H1 (cell line): Measurements from ENCODE around the gene SLC25A39. TPM values are rescaled to one million over a fixed set of nuclear protein-coding genes. Genes with fewer than 3 reads are reported as not detected.
A peak's percentile ranks its signal among the peaks of the same experiment; 100 is the strongest.

Source experiments
- JUN ChIP-seq: IDR thresholded peaks from 2 replicates; pipeline ENCODE4 v1.6.1; 2011; ENCODE audit warnings: low read depth, mild to moderate bottlenecking, improper control_type of control experiment, low read length
- SIN3A ChIP-seq, 2 experiments: IDR thresholded peaks in 1 of 2; conservative IDR thresholded peaks in 1 of 2; 2 replicates each; pipeline ENCODE4 v1.6.1; 2011 to 2012; ENCODE audit warnings: low read length in 2 of 2, improper control_type of control experiment in 1 of 2, low read depth in 1 of 2, mild to moderate bottlenecking in 1 of 2
- polyA plus RNA-seq, 7 experiments: library from polyadenylated mRNA; depleted of rRNA in 3 of 7; stranded (reverse) in 5 of 7; unstranded in 2 of 7; fragments of >200 nt in 5 of 7; fragments of 200-250 nt in 2 of 7; gene quantifications; 1 replicate in 5 of 7; 2 replicates in 1 of 7; 4 replicates in 1 of 7; pipeline versions ENCODE4 v1.2.1 to v1.2.3, GENCODE V29; 2011 to 2013; ENCODE audit warnings: missing spikeins in 2 of 7, mixed read lengths in 2 of 7
- total RNA-seq: library from RNA; stranded (reverse); fragmentation: NEBNext Ultra II Directional; extraction: Animal tissue kit (Norgen Biotek cat#: 25700); gene quantifications from 2 replicates; pipeline ENCODE4 v1.2.1, GENCODE V29; 2021
- TF ChIP-seq, protein P1 (sequence below), 3 experiments: IDR thresholded peaks; 1 replicate in 2 of 3; 2 replicates in 1 of 3; pipeline versions ENCODE4 v1.5.1 to v1.6.1; 2011; ENCODE audit warnings: low read length in 3 of 3, mild to moderate bottlenecking in 3 of 3, inconsistent platforms in 2 of 3, low read depth in 1 of 3, moderate library complexity in 1 of 3; ENCODE audit not compliant: insufficient read depth in 1 of 3; ENCODE audit errors: control extremely low read depth in 1 of 3

The SLC25A39 gene
- total and polyA plus RNA-seq, 2 of the 8 experiments (the other 6 are each of a cell fraction or from before 2014, with no cell fraction given), result 200 to 291 TPM

DNA sequence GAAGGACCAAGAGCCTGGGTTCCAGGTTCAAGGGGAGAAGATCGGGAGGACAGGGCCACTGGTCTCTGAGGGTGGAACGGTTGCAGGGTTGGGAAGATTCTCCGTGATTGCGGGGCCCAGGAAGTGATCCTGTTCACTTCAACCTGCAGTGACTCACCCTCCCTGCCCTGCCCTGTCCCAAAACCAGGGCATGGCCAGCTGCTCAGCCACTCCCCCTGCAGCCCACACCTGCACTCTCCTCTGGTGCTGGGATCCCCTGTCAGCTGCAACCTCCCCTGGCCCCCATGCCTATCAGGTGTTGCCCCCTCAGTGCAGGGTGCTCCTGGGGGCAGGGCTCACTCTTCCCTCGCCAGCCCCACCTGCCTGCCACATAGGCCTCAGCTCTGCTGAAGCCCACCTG, 15.2 kb downstream of the SLC25A39 start (continued):
- TF ChIP-seq, protein P1, sequence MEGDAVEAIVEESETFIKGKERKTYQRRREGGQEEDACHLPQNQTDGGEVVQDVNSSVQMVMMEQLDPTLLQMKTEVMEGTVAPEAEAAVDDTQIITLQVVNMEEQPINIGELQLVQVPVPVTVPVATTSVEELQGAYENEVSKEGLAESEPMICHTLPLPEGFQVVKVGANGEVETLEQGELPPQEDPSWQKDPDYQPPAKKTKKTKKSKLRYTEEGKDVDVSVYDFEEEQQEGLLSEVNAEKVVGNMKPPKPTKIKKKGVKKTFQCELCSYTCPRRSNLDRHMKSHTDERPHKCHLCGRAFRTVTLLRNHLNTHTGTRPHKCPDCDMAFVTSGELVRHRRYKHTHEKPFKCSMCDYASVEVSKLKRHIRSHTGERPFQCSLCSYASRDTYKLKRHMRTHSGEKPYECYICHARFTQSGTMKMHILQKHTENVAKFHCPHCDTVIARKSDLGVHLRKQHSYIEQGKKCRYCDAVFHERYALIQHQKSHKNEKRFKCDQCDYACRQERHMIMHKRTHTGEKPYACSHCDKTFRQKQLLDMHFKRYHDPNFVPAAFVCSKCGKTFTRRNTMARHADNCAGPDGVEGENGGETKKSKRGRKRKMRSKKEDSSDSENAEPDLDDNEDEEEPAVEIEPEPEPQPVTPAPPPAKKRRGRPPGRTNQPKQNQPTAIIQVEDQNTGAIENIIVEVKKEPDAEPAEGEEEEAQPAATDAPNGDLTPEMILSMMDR (IDR thresholded peaks at IDR 0.05; ENCODE audit: control extremely low read depth in 1 of 3, insufficient read depth in 1 of 3, low read depth in 1 of 3, low read length in 3 of 3), result peak in 2 of 3 experiments; percentile 22 to 38; a peak in 2 of 4 replicates
- TF ChIP-seq SIN3A (conservative IDR thresholded peaks at IDR 0.05 in 1 of 2, IDR thresholded peaks at IDR 0.05 in 1 of 2; ENCODE audit: low read depth in 1 of 2, low read length in 2 of 2) (peak in 1 of 2 experiments; percentile 56; a peak in 1 of 4 replicates), JUN (no peak)
